HEK293 (cell line): ENCODE results near the gene LNX1.

ENCODE experiments used
- CTCF ChIP-seq: fragments of 450-650 bp; formaldehyde crosslinking; IDR thresholded peaks from 2 replicates; pipeline ENCODE4 v1.5.1; 2016; ENCODE audit warnings: missing biosample characterization, missing genetic modification characterization
- MYNN ChIP-seq: fragments of 450-650 bp; formaldehyde crosslinking; IDR thresholded peaks from 2 replicates; pipeline ENCODE4 v1.5.1; 2016; ENCODE audit warnings: missing biosample characterization, missing genetic modification characterization, borderline replicate concordance
- REST ChIP-seq: fragments of 450-650 bp; formaldehyde crosslinking; IDR thresholded peaks from 2 replicates; pipeline ENCODE4 v1.5.1; 2016; ENCODE audit warnings: missing biosample characterization, missing genetic modification characterization
- TCF7L2 ChIP-seq: IDR thresholded peaks from 2 replicates; pipeline ENCODE4 v1.6.1; 2011; ENCODE audit warnings: low read depth, mild to moderate bottlenecking, inconsistent platforms, low read length, moderate library complexity, borderline replicate concordance
- ZNF10 ChIP-seq: fragments of 450-650 bp; formaldehyde crosslinking; IDR thresholded peaks from 2 replicates; pipeline ENCODE4 v1.5.1; 2017; ENCODE audit warnings: missing biosample characterization, missing genetic modification characterization
- ZNF335 ChIP-seq: fragments of 450-650 bp; formaldehyde crosslinking; conservative IDR thresholded peaks from 2 replicates; pipeline ENCODE4 v1.5.1; 2016; ENCODE audit warnings: missing biosample characterization, missing genetic modification characterization
- ZNF704 ChIP-seq: fragments of 450-650 bp; formaldehyde crosslinking; IDR thresholded peaks from 2 replicates; pipeline ENCODE4 v1.5.1; 2016; ENCODE audit warnings: missing biosample characterization, missing genetic modification characterization
- ZNF76 ChIP-seq: fragments of 450-650 bp; formaldehyde crosslinking; IDR thresholded peaks from 2 replicates; pipeline ENCODE4; 2016; ENCODE audit warnings: low read depth, missing biosample characterization, missing genetic modification characterization, borderline replicate concordance
- ZSCAN18 ChIP-seq: fragments of 450-650 bp; formaldehyde crosslinking; IDR thresholded peaks from 2 replicates; pipeline ENCODE4 v1.5.1; 2016; ENCODE audit warnings: missing biosample characterization, missing genetic modification characterization

- TF ChIP-seq ZNF10 (tag by site-specific recombination) (no peak), REST (tag by site-specific recombination) (no peak), CTCF (tag by site-specific recombination) (no peak), ZSCAN18 (tag by site-specific recombination) (no peak), MYNN (tag by site-specific recombination) (no peak), ZNF335 (tag by site-specific recombination) (no peak), TCF7L2 (no peak), ZNF76 (tag by site-specific recombination) (no peak), ZNF704 (no peak)
These were observed 39.9 kb downstream of the LNX1 start for GRCh38 chr4:53551281-53551864.
